Fibroblast of lung (primary cell): ENCODE results near the gene SPTLC1. TPM values are rescaled to one million over a fixed set of nuclear protein-coding genes. Genes with fewer than 3 reads are reported as not detected.

Experiments
- DNase-seq, 2 donors: peaks; one replicate each; pipeline versions ENCODE4 v3.0.0 to v3.0.0-alpha.2; 2010; ENCODE audit warnings: low read depth in 2 of 2
- H2AFZ ChIP-seq: 2 replicates; pipeline ENCODE4 v1.5.1; 2012; ENCODE audit warnings: low read length, control low read depth, inconsistent platforms
- H3K27ac ChIP-seq: 2 replicates; pipeline ENCODE4 v1.5.1; 2011; ENCODE audit warnings: low read length, control low read depth; ENCODE audit not compliant: insufficient read depth
- H3K27me3 ChIP-seq: 2 replicates; pipeline ENCODE4 v1.5.1; 2011; ENCODE audit warnings: mild to moderate bottlenecking, low read length; ENCODE audit not compliant: control insufficient read depth, insufficient read depth
- H3K36me3 ChIP-seq: 2 replicates; pipeline ENCODE4 v1.5.1; 2011; ENCODE audit warnings: low read length; ENCODE audit not compliant: control insufficient read depth, insufficient read depth
- H3K4me1 ChIP-seq: 2 replicates; pipeline ENCODE4 v1.5.1; 2011; ENCODE audit warnings: low read length; ENCODE audit not compliant: control insufficient read depth, insufficient read depth; ENCODE audit errors: extremely low read depth
- H3K4me2 ChIP-seq: 2 replicates; pipeline ENCODE4 v1.5.1; 2011; ENCODE audit warnings: low read length, control low read depth; ENCODE audit not compliant: insufficient read depth; ENCODE audit errors: extremely low read depth
- H3K4me3 ChIP-seq, 4 experiments: fragments of 200-600 bp in 1 of 4; sonication (generic) in 1 of 4; replicated peaks in 1 of 4; 2 replicates each; pipeline ENCODE4 v1.5.1; 2011 to 2016; ENCODE audit warnings: low read length in 4 of 4, low read depth in 3 of 4, mild to moderate bottlenecking in 3 of 4, control low read depth in 2 of 4, inconsistent platforms in 1 of 4, mixed read lengths in 1 of 4; ENCODE audit not compliant: insufficient read depth in 1 of 4; ENCODE audit errors: control extremely low read depth in 1 of 4
- H3K79me2 ChIP-seq: 2 replicates; pipeline ENCODE4 v1.5.1; 2012; ENCODE audit warnings: mild to moderate bottlenecking, low read length, inconsistent platforms; ENCODE audit not compliant: control insufficient read depth, insufficient read depth
- H3K9ac ChIP-seq: 2 replicates; pipeline ENCODE4 v1.5.1; 2011; ENCODE audit warnings: mild to moderate bottlenecking, low read length, control low read depth; ENCODE audit not compliant: insufficient read depth
- H3K9me3 ChIP-seq: 2 replicates; pipeline ENCODE4 v1.5.1; 2012; ENCODE audit warnings: low read depth, low read length; ENCODE audit not compliant: control insufficient read depth, insufficient read depth
- H4K20me1 ChIP-seq: 2 replicates; pipeline ENCODE4 v1.5.1; 2011; ENCODE audit warnings: low read length; ENCODE audit not compliant: control insufficient read depth, insufficient read depth; ENCODE audit errors: extremely low read depth
- CTCF ChIP-seq, 2 donors: IDR thresholded peaks in 1 of 2; conservative IDR thresholded peaks in 1 of 2; 1 replicate in 1 of 2; 2 replicates in 1 of 2; pipeline ENCODE4 v1.5.1; 2011 to 2012; ENCODE audit warnings: low read length in 2 of 2, control low read depth in 1 of 2, inconsistent platforms in 1 of 2, low read depth in 1 of 2, mild to moderate bottlenecking in 1 of 2
- EZH2 ChIP-seq: IDR thresholded peaks from 2 replicates; pipeline ENCODE4 v1.5.1; 2012; ENCODE audit warnings: low read length, control low read depth, mild to moderate bottlenecking; ENCODE audit errors: missing control alignments
- polyA plus RNA-seq, 2 donors: library from polyadenylated mRNA; depleted of rRNA in 1 of 2; stranded (reverse) in 1 of 2; unstranded in 1 of 2; fragments of >200 nt; gene quantifications; 2 replicates each; pipeline ENCODE4 v1.2.1, GENCODE V29; 2011 to 2012; ENCODE audit warnings: missing spikeins in 1 of 2
- total RNA-seq: library from RNA; depleted of rRNA; stranded (reverse); fragments of >200 nt; gene quantifications from 2 replicates; pipeline ENCODE4 v1.2.1, GENCODE V29; 2014

SPTLC1 gene
- total and polyA plus RNA-seq, 2 donors (not counting 1 experiment from before 2014, with no cell fraction given) = 97.8 to 138 TPM

- peaks cover 9% of the 10 kb centered on the region for H3K79me2 ChIP-seq
- no peak overlapping the region for H3K27ac ChIP-seq
- no peaks in the 10 kb centered on the region for H4K20me1 ChIP-seq
- no peaks in the 10 kb centered on the region for H3K9me3 ChIP-seq
- no peak overlapping the region for H3K4me2 ChIP-seq
- no peak overlapping the region for H2AFZ ChIP-seq
- H3K27me3 ChIP-seq = no peaks in the 10 kb centered on the region
- TF ChIP-seq CTCF (conservative IDR thresholded peaks at IDR 0.05 in 1 of 2, IDR thresholded peaks at IDR 0.05 in 1 of 2; ENCODE audit: low read depth in 1 of 2, low read length in 2 of 2) (no peak), EZH2 (no peak)
- H3K36me3 ChIP-seq = no peaks in the 10 kb centered on the region
- no peak overlapping the region for H3K9ac ChIP-seq
- H3K4me3 ChIP-seq = no peak overlapping the region
- peaks cover 2% of the 10 kb centered on the region for H3K4me1 ChIP-seq
- DNase-seq = no peak
These were observed 16.6 kb downstream of the SPTLC1 start for GRCh38 chr9:92098638-92099037.

- no peak for TF ChIP-seq CTCF (conservative IDR thresholded peaks at IDR 0.05 in 1 of 2, IDR thresholded peaks at IDR 0.05 in 1 of 2; ENCODE audit: low read depth in 1 of 2, low read length in 2 of 2)
- TF ChIP-seq EZH2 = no peak
- H3K9ac ChIP-seq = no peak overlapping the region
- no peaks in the 10 kb centered on the region for H3K9me3 ChIP-seq
- H4K20me1 ChIP-seq = no peaks in the 10 kb centered on the region
- no peaks in the 10 kb centered on the region for H3K36me3 ChIP-seq
- H3K79me2 ChIP-seq = peaks cover 9% of the 10 kb centered on the region
- no peak overlapping the region for H3K27ac ChIP-seq
- peak overlapping the region in 1 of 4 experiments; percentile 36 for H3K4me3 ChIP-seq
- peaks cover 2% of the 10 kb centered on the region for H3K4me1 ChIP-seq
- no peak overlapping the region for H2AFZ ChIP-seq
- DNase-seq = peak; percentile 80 to 81
- no peaks in the 10 kb centered on the region for H3K27me3 ChIP-seq
- H3K4me2 ChIP-seq = no peak overlapping the region
These were observed 17.2 kb downstream of the SPTLC1 start for GRCh38 chr9:92097997-92098482.

- H3K4me3 ChIP-seq = no peak overlapping the region
- H3K4me1 ChIP-seq = no peaks in the 10 kb centered on the region
- H3K4me2 ChIP-seq = no peak overlapping the region
- no peak overlapping the region for H2AFZ ChIP-seq
- TF ChIP-seq CTCF (conservative IDR thresholded peaks at IDR 0.05 in 1 of 2, IDR thresholded peaks at IDR 0.05 in 1 of 2; ENCODE audit: low read depth in 1 of 2, low read length in 2 of 2) (no peak), EZH2 (no peak)
- no peak overlapping the region for H3K27ac ChIP-seq
- H3K9me3 ChIP-seq = no peaks in the 10 kb centered on the region
- H4K20me1 ChIP-seq = no peaks in the 10 kb centered on the region
- no peak overlapping the region for H3K9ac ChIP-seq
- DNase-seq = no peak
- H3K36me3 ChIP-seq = no peaks in the 10 kb centered on the region
- H3K79me2 ChIP-seq = peaks cover 9% of the 10 kb centered on the region
- no peaks in the 10 kb centered on the region for H3K27me3 ChIP-seq
These were observed 20.0 kb downstream of the SPTLC1 start for GRCh38 chr9:92095236-92095635.
